HCT116 (cell line): ENCODE data around the gene ARPC1A. TPM values are rescaled to one million over a fixed set of nuclear protein-coding genes. Genes with fewer than 3 reads are reported as not detected.

ENCODE experiments used
- ATAC-seq: fragments of 200-7000 bp; cut with Tn5 transposase; 2 replicates; pipeline ENCODE4 v1.9.1; 2020; ENCODE audit warnings: mild to moderate bottlenecking, moderate library complexity
- BruUV-seq: library from RNA; stranded (reverse); fragments of 400-500 nt; replicated peaks from 2 replicates; lab custom pipeline; 2021; lab: Mats Ljungman, UMichigan
- CTCF ChIA-PET: fragments of 300-600 bp; sonication (Branson Sonifier 250); formaldehyde crosslinking; loops from one replicate; lab custom pipeline; 2021; ENCODE audit warnings: antibody characterized with exemption; lab: Charles Lee
- POLR2A ChIA-PET: fragments of 300-600, 350-600 bp; sonication (Branson Sonifier 250); formaldehyde crosslinking; loops from one replicate; lab custom pipeline; 2021; ENCODE audit warnings: antibody characterized with exemption; lab: Charles Lee
- RAD21 ChIA-PET, 2 experiments: fragments of 300-600 bp; sonication (Branson Sonifier 250); formaldehyde crosslinking; loops; one replicate each; lab custom pipeline; 2023; ENCODE audit warnings: low total read pairs in 2 of 2; ENCODE audit not compliant: uncharacterized antibody in 2 of 2, unreplicated experiment in 2 of 2, low non-redundant PET in 1 of 2; lab: Charles Lee
- DNase-seq: peaks from one replicate; pipeline ENCODE4 v3.0.0-alpha.2; 2010; ENCODE audit warnings: low read depth, low spot score
- H2AFZ ChIP-seq: fragments of 200-600 bp; shearing (Covaris generic), sonication (generic); 2 replicates; pipeline ENCODE4 v1.6.1; 2017; ENCODE audit warnings: low read depth, mixed run types, mixed read lengths, antibody characterized with exemption, low read length; ENCODE audit not compliant: poor library complexity, severe bottlenecking
- H3K27ac ChIP-seq: 2 replicates; pipeline ENCODE4 v1.5.1; 2012; ENCODE audit warnings: low read depth, low read length
- H3K27me3 ChIP-seq: fragments of 200-600 bp; sonication (generic); 2 replicates; pipeline ENCODE4 v1.6.1; 2016; ENCODE audit warnings: mixed run types, low read length, mixed read lengths; ENCODE audit not compliant: insufficient read depth
- H3K36me3 ChIP-seq, 2 experiments: fragments of 200-500 bp in 1 of 2; fragments of 200-600 bp in 1 of 2; sonication (Bioruptor generic) in 1 of 2; sonication (generic) in 1 of 2; 2 replicates each; pipeline versions ENCODE4 v1.5.1 to v1.6.1; 2014 to 2016; ENCODE audit warnings: low read length in 2 of 2, inconsistent platforms in 1 of 2, mixed read lengths in 1 of 2, mixed run types in 1 of 2; ENCODE audit not compliant: insufficient read depth in 2 of 2, control insufficient read depth in 1 of 2
- H3K4me1 ChIP-seq, 2 experiments: fragments of 200-600 bp in 1 of 2; sonication (generic) in 1 of 2; 2 replicates each; pipeline versions ENCODE4 v1.5.1 to v1.6.1; 2012 to 2017; ENCODE audit warnings: low read length in 2 of 2, inconsistent platforms in 1 of 2, mild to moderate bottlenecking in 1 of 2, mixed read lengths in 1 of 2, mixed run types in 1 of 2, moderate library complexity in 1 of 2; ENCODE audit not compliant: insufficient read depth in 2 of 2, control insufficient read depth in 1 of 2
- H3K4me2 ChIP-seq: fragments of 200-600 bp; sonication (generic); 2 replicates; pipeline ENCODE4 v1.6.1; 2017; ENCODE audit warnings: mixed run types, low read length, mixed read lengths
- H3K4me3 ChIP-seq, 2 experiments: fragments of 200-600 bp in 1 of 2; sonication (generic) in 1 of 2; replicated peaks in 1 of 2; 2 replicates each; pipeline ENCODE4 v1.5.1; 2011 to 2016; ENCODE audit warnings: low read length in 2 of 2, control low read depth in 1 of 2, low read depth in 1 of 2, mild to moderate bottlenecking in 1 of 2, mixed read lengths in 1 of 2, mixed run types in 1 of 2
- H3K79me2 ChIP-seq: fragments of 200-600 bp; sonication (generic); 2 replicates; pipeline ENCODE4 v1.6.1; 2017; ENCODE audit warnings: mild to moderate bottlenecking, mixed run types, low read length, moderate library complexity, mixed read lengths; ENCODE audit not compliant: insufficient read depth
- H3K9ac ChIP-seq: fragments of 200-600 bp; sonication (generic); 2 replicates; pipeline ENCODE4 v1.6.1; 2016; ENCODE audit warnings: low read length, mixed read lengths
- H3K9me2 ChIP-seq: fragments of 200-600 bp; sonication (generic), shearing (Covaris generic); 2 replicates; pipeline ENCODE4 v1.6.1; 2017; ENCODE audit warnings: mixed run types, mild to moderate bottlenecking, moderate library complexity; ENCODE audit not compliant: insufficient read depth
- H3K9me3 ChIP-seq, 2 experiments: fragments of 200-500 bp in 1 of 2; fragments of 200-600 bp in 1 of 2; sonication (Bioruptor generic) in 1 of 2; sonication (generic) in 1 of 2; 2 replicates each; pipeline ENCODE4 v1.6.1; 2014 to 2017; ENCODE audit warnings: low read length in 2 of 2, mixed read lengths in 2 of 2, inconsistent platforms in 1 of 2, low read depth in 1 of 2, mild to moderate bottlenecking in 1 of 2, mixed run types in 1 of 2, moderate library complexity in 1 of 2; ENCODE audit not compliant: control insufficient read depth in 1 of 2, insufficient read depth in 1 of 2
- H4K20me1 ChIP-seq: fragments of 200-600 bp; sonication (generic), shearing (Covaris generic); 2 replicates; pipeline ENCODE4 v1.6.1; 2017; ENCODE audit warnings: mixed run types, mild to moderate bottlenecking, moderate library complexity; ENCODE audit not compliant: insufficient read depth
- EGR1 ChIP-seq: IDR thresholded peaks from 2 replicates; pipeline ENCODE4 v1.6.1; 2012; ENCODE audit warnings: low read depth
- JUND ChIP-seq: IDR thresholded peaks from 2 replicates; pipeline ENCODE4 v1.6.1; 2012
- POLR2AphosphoS5 ChIP-seq: IDR thresholded peaks from 2 replicates; pipeline ENCODE4 v1.6.1; 2011; ENCODE audit warnings: mild to moderate bottlenecking, low read depth, low read length, moderate library complexity
- RAD21 ChIP-seq: IDR thresholded peaks from 2 replicates; pipeline ENCODE4 v1.6.1; 2012; ENCODE audit warnings: low read depth, mild to moderate bottlenecking
- SP1 ChIP-seq: IDR thresholded peaks from 2 replicates; pipeline ENCODE4 v1.6.1; 2012; ENCODE audit warnings: low read depth
- SRF ChIP-seq: IDR thresholded peaks from 2 replicates; pipeline ENCODE4 v1.6.1; 2012; ENCODE audit warnings: low read depth
- YY1 ChIP-seq: IDR thresholded peaks from 2 replicates; pipeline ENCODE4 v1.6.1; 2011; ENCODE audit warnings: low read length, low read depth, moderate library complexity, mild to moderate bottlenecking; ENCODE audit not compliant: insufficient replicate concordance; ENCODE audit errors: extremely low read depth
- ZBTB33 ChIP-seq: IDR thresholded peaks from 2 replicates; pipeline ENCODE4 v1.6.1; 2011; ENCODE audit warnings: mild to moderate bottlenecking, low read length, moderate library complexity; ENCODE audit not compliant: insufficient replicate concordance; ENCODE audit errors: extremely low read depth
- intact Hi-C: fragments of 100-400 bp; cut with micrococcal nuclease; formaldehyde crosslinking; loops from 2 replicates; pipeline ENCODE4 v1.10.0; 2022
- total RNA-seq: library from RNA; stranded (reverse); gene quantifications from one replicate; pipeline ENCODE4 v1.2.1, GENCODE V29; 2021; ENCODE audit not compliant: unreplicated experiment
- TF ChIP-seq, protein P1 (sequence below), 3 experiments: fragments of 200-600 bp in 1 of 3; sonication (generic) in 1 of 3; IDR thresholded peaks in 2 of 3; conservative IDR thresholded peaks in 1 of 3; 2 replicates each; pipeline ENCODE4 v1.5.1; 2012 to 2017; ENCODE audit warnings: low read depth in 2 of 3, low read length in 2 of 3, antibody characterized with exemption in 1 of 3, borderline replicate concordance in 1 of 3, control low read depth in 1 of 3, mild to moderate bottlenecking in 1 of 3, mixed read lengths in 1 of 3, mixed run types in 1 of 3, moderate library complexity in 1 of 3; ENCODE audit not compliant: insufficient read depth in 1 of 3

ARPC1A gene
- total RNA-seq, 1 experiment from 2014 or later = 250 TPM

DNA sequence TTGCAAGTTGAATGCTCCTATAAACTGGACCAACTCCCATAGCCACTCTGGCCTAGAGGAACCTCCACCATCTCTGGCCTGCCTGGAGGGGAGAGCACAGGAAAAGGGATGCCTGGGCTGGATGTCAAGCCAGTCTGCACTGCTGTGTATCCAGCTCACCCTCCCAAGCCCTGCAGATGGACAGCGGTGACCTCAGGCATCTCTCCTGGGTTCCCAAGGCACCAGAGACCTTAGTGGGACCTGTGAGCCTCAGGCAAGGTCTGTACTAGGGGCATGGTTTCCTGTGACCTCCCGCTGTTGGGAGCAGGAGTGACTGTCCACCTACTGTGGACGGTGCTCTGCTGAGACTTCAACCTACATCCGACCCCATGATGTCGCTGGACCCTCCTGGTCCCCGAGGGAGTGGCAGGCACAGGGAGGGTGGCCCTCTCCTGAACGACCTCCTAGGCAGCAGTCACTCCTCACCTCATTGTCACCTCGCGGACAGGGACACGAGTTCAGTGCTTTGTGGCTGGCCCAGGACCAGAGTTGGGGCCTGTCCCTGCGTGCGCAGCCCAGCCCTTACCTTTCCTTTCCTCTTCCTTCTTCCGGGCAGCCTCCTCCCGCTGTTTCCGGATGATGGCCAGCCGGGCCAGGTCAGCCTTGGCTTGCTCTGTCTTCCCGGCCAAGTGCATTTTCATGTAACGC is 71.7 kb downstream of the ARPC1A start:
- TF ChIP-seq, protein P1, sequence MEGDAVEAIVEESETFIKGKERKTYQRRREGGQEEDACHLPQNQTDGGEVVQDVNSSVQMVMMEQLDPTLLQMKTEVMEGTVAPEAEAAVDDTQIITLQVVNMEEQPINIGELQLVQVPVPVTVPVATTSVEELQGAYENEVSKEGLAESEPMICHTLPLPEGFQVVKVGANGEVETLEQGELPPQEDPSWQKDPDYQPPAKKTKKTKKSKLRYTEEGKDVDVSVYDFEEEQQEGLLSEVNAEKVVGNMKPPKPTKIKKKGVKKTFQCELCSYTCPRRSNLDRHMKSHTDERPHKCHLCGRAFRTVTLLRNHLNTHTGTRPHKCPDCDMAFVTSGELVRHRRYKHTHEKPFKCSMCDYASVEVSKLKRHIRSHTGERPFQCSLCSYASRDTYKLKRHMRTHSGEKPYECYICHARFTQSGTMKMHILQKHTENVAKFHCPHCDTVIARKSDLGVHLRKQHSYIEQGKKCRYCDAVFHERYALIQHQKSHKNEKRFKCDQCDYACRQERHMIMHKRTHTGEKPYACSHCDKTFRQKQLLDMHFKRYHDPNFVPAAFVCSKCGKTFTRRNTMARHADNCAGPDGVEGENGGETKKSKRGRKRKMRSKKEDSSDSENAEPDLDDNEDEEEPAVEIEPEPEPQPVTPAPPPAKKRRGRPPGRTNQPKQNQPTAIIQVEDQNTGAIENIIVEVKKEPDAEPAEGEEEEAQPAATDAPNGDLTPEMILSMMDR (IDR thresholded peaks at IDR 0.05 in 2 of 3, conservative IDR thresholded peaks at IDR 0.05 in 1 of 3; ENCODE audit: borderline replicate concordance in 1 of 3, insufficient read depth in 1 of 3, low read depth in 2 of 3, low read length in 2 of 3) = no peak
- no peak for TF ChIP-seq YY1
- no peak for TF ChIP-seq EGR1
- TF ChIP-seq POLR2AphosphoS5 = peak; percentile 36
- ATAC-seq = no peak
- POLR2A ChIA-PET = no interaction called here
- Histone ChIP-seq H3K9me3 (no peaks in the 10 kb centered on the region), H2AFZ (no peak overlapping the region), H3K4me3 (no peak overlapping the region), H4K20me1 (no peaks in the 10 kb centered on the region), H3K27me3 (no peaks in the 10 kb centered on the region), H3K4me1 (peaks cover 0 to 12% of the 10 kb centered on the region in 2 experiments; a peak in 1 of 4 replicates), H3K79me2 (peaks cover 21% of the 10 kb centered on the region; the same call in 1 of the 2 replicates), H3K27ac (no peak overlapping the region), H3K4me2 (no peak overlapping the region), H3K9me2 (no peaks in the 10 kb centered on the region), H3K9ac (no peak overlapping the region), H3K36me3 (peaks cover 41 to 55% of the 10 kb centered on the region in 2 experiments)
- DNase-seq = no peak
- CTCF ChIA-PET = no interaction called here
- RAD21 ChIA-PET = no interaction called here
- BruUV-seq = no TSS peak
- intact Hi-C loops = no loop called here

DNA sequence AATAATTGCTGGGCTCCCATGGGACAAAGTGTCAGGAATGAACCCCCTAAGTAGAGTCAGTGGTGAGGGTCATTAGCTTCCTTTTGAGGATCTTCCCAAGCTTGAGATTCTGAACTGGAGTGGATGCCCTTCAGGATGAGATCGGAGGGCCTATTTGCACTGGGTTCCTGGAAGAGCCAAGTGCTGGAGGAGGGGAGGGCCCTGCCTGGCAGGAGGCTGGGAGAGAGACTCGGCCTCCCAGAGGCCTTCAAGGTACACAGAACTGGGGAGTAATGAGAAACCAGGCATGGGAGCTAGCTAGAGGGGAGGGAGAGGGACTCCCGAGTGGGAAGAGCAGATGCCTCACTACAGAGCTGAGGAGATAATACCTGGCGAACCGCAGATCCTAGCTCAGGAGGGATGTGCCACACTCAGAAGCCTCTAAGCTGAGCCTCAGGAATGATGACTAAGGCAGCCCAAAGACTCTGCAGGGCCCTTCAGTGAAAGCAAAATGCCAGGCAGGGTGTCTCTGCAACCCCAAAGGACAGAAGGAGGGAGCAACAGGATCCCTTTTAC is 73.3 kb downstream of the ARPC1A start:
- no peaks in the 10 kb centered on the region for H3K4me1 ChIP-seq
- no peaks in the 10 kb centered on the region for H3K27me3 ChIP-seq
- TF ChIP-seq SP1 (no peak), ZBTB33 (no peak), JUND (no peak; the same call in 1 of the 2 replicates), SRF (no peak), RAD21 (no peak)
- POLR2A ChIA-PET = interaction anchor here (2.3 kb wide), 1 partner anchor 10 kb away, joined by 6 read pairs; the partner anchor contains the start of genes BUD31 and PDAP1
- intact Hi-C loops = no loop called here
- no peak overlapping the region for H3K27ac ChIP-seq
- no peak for DNase-seq
- RAD21 ChIA-PET = no interaction called here
- peak; percentile 15 for ATAC-seq
- CTCF ChIA-PET = no interaction called here
- no peak overlapping the region for H3K4me3 ChIP-seq
- no peak overlapping the region for H3K4me2 ChIP-seq
- H3K9ac ChIP-seq = no peak overlapping the region
- no peak overlapping the region for H2AFZ ChIP-seq
- no peaks in the 10 kb centered on the region for H3K9me3 ChIP-seq
- H4K20me1 ChIP-seq = no peaks in the 10 kb centered on the region
- BruUV-seq = no TSS peak
- peaks cover 45 to 61% of the 10 kb centered on the region in 2 experiments for H3K36me3 ChIP-seq
- peaks cover 34% of the 10 kb centered on the region for H3K79me2 ChIP-seq
- no peaks in the 10 kb centered on the region for H3K9me2 ChIP-seq
